GM12892 (cell line): ENCODE results near the gene ZNRF3.

ENCODE experiments used
- POLR2A ChIP-seq: IDR thresholded peaks from 2 replicates; pipeline ENCODE4 v1.6.1; 2011; ENCODE audit warnings: low read depth, low read length, control low read depth
- POLR2AphosphoS5 ChIP-seq: IDR thresholded peaks from 2 replicates; pipeline ENCODE4 v1.6.1; 2011; ENCODE audit warnings: low read depth, low read length, control low read depth
- TAF1 ChIP-seq: IDR thresholded peaks from 2 replicates; pipeline ENCODE4 v1.6.1; 2011; ENCODE audit warnings: low read depth, mild to moderate bottlenecking, control low read depth, low read length, borderline replicate concordance

GRCh38 chr22:29030618-29031226 is 147.3 kb downstream of the ZNRF3 start:
- TF ChIP-seq POLR2AphosphoS5 (no peak), TAF1 (no peak), POLR2A (no peak)
